Inflammatory macrophage (primary cell): ENCODE results near the gene OR4E2.
"Not testable (repeated sequence)": the region's sequence is repeated elsewhere in the genome, so short reads cannot be mapped to it uniquely, and the experiment has no call there.

Source experiments
- DNase-seq, 2 donors: peaks; one replicate each; pipeline ENCODE4 v3.0.0-alpha.2; 2020 to 2022

Gene OR4E2

GRCh38 chr14:21697662-21698061 is 44.0 kb downstream of the OR4E2 start:
- DNase-seq: not testable (repeated sequence)

GRCh38 chr14:21698538-21698937 is 44.9 kb downstream of the OR4E2 start:
- not testable (repeated sequence) for DNase-seq

- no peak for DNase-seq
These were observed 45.9 kb downstream of the OR4E2 start for GRCh38 chr14:21699551-21699950.

GRCh38 chr14:21702316-21702715 is 48.7 kb downstream of the OR4E2 start:
- DNase-seq: no peak

- no peak for DNase-seq
These were observed 50.0 kb downstream of the OR4E2 start for GRCh38 chr14:21703357-21704326.

- DNase-seq: no peak
These were observed 50.7 kb downstream of the OR4E2 start for GRCh38 chr14:21704338-21704737.

GRCh38 chr14:21711360-21711961 is 57.8 kb downstream of the OR4E2 start:
- peak; percentile 36 to 46 for DNase-seq

GRCh38 chr14:21712036-21712435 is 58.4 kb downstream of the OR4E2 start:
- DNase-seq: no peak

- DNase-seq: no peak
These were observed 60.8 kb downstream of the OR4E2 start for GRCh38 chr14:21714318-21714929.
